HG02759 (cell line): ENCODE data around the gene PRTG.

Experiments
- ATAC-seq: cut with Tn5 transposase; IDR thresholded peaks from one replicate; pipeline ENCODE4 v1.9.1; 2021; ENCODE audit warnings: mild to moderate bottlenecking, moderate library complexity; ENCODE audit not compliant: unreplicated experiment

PRTG gene

DNA sequence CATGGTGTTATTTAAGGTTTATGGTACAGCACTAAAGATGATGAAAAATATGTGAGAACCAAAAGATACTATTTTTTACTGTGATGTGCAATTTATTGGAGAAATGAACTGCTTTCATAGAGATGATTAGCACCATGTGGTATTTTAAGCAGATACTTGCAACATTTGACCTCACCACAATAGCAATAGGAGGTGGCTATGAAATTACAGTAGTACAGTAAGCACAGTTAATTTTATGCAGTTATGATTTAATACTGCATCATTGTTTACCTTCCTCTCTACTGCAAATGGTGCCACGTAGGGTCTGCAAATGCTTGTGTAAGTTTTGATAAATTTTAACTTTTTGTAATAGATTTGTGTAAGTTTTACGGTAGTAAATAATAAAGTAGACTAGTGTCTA, 168.9 kb downstream of the PRTG start:
- no peak for ATAC-seq

DNA sequence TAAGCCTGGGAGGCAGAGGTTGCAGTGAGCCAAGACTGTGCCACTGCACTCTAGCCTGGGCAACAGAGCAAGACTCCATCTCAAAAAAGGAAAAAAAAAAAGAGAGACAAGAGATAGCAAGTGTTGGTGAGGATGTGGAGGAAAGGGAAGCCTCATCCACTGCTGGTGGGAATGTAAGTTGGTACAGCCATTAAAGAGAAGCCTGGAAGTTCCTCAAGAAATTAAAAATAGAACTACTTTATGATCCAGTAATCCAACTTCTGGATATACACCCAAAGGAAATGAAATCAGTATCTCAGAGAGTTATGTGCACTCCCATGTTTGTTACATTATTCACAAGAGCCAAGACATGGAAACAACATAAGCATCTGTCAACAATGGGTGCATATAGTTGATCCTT, 169.7 kb downstream of the PRTG start:
- no peak for ATAC-seq

DNA sequence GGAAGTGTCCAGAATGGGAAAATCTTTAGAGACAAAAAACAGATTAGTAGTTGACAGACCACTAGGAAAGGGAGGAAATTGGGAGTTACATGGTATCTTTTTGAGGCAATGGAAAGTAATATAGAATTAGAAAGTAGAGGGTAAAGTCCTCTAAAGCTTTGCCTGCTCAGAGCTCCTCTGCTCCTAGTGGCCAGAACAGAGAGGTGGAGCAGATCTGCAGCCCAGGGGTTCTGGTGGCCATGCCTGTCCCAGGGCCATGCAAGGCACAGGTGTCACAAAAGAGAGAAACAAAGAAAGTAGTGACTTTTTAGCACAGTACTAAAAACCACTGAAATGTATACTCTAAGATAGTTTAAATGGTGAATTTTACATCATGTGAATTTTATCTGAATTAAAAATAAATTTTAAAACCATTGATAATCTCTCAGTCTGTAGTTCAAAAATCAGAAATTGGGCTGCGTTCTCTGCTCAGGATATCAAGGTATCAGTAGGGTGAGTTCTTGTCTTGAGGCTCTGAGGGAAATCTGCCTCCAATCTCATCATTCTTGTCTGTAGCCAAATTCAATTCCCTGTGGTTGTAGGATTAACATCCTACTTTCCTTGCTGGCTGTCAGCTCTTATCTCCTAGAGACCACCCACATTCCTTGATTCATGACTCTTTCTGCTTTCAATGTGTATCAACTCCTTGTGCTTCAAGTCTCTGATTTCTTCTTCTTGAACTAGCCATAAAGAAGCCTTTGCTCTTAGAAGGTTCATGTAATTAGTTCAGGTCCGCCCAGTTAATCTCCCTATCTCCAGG, 178.4 kb downstream of the PRTG start:
- ATAC-seq, result no peak

DNA sequence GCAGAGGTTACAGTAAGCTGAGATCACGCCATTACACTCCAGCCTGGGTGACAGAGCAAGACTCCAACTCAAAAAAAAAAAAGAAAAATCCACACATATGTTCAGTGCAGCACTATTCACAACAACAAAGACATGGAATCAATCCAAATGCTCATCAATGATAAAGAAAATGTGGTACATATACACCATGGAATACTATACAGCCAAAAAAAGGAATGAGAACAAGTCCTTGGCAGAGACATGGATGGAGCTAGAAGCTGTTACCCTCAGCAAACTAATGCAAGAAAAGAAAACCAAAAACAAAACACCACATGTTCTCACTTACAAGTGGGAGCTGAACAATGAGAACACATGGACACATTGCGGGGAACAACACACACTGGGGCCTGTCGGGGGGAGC, 180.4 kb downstream of the PRTG start:
- ATAC-seq, result no peak
